DMS53 treated with DMSO at 0.1 percent for 48 hours (cell line): ENCODE measurements around the gene CD79A.

Experiments used
- DNase-seq: peaks from one replicate; lab custom pipeline; 2025; ENCODE audit not compliant: unreplicated experiment; lab: John Stamatoyannopoulos, UW

Gene CD79A

DNA sequence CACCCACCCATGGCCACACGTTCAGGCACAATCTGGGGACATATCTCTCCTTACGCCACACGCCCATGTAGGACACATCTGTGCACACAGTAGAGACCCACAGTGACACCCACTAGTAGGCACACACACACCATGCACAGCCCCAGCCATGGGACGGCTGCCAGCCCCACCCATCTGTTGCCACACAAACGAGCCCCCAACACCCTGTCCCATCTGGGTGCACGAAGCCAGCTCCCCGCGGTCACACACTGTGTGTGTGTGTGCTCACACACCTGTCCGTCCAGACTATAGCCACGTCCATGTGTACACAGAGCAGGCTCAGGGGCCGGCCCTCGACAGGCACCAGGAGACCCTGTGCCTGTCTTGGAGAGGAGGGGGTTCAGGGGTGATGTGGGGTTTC lies 40.6 kb downstream of the CD79A start:
- DNase-seq: no peak

DNA sequence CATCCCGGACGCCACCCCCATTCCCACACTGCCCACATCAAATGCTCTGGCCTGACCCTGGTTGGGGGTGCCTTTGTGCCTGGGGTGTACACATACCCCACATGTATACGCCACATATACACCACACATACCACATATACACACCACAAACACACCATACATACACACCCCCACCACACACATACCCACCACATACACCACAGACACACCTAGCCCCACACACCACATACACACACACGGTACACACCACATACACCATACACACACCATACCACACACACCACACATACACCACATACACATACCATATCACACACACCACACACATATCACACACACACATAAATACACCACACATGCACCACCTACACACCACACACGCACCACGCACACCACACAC lies 41.0 kb downstream of the CD79A start:
- DNase-seq: no peak

DNA sequence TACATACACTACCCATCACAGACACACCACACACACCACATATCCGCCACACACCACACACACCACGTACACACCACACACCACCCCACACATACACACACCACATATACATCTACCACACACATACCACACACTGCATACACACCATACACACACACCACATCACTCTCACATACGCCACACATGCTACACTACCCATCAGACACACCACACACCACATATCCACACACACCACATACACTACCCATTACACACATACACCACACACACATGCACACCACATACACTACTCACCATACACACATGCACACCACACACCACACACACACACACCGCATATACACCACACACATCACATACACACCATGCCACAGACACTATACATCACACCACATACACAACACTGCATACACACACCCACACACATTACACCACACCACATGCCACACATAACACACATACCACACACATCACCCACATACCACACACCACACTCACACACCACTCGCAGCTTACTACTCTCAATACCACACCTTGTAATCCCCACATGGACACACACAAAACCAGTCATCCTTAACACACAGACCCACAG lies 41.7 kb downstream of the CD79A start:
- DNase-seq: no peak

GRCh38 chr19:41919948-41920712 lies 43.1 kb downstream of the CD79A start:
- no peak for DNase-seq

DNA sequence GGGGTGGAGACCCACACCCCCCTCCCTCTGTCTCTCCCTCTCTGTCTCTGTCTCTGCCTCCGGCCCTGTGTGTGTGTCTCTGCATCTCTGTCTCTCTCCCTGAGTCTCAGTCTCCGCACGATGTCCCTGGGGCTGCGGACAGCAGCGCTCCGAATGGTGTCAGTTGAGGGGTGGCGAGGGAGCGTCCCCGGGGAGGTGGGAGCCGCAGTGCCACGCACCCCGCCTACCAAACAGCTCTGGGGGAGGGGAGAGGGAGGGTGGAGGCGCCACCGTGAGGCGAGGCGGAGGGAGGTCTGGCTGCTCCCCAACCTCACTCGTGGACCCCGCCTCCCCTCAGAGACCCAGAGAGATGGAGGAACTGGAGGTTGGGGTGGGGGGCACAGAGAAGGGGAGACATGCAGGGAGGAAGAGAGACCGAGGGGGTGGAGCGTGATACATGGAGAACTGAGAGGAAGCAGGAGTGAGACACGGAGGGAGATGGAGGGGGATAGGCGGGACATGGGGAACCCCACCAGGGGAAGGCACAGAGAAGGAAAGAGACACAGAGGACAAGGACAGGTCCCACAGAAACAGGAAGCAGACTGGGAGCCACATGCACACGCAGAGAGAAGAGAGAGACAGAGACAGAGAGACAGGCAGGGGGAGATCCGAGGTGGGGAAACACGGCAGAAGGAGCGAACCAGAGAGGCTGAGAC lies 44.0 kb downstream of the CD79A start:
- no peak for DNase-seq

DNA sequence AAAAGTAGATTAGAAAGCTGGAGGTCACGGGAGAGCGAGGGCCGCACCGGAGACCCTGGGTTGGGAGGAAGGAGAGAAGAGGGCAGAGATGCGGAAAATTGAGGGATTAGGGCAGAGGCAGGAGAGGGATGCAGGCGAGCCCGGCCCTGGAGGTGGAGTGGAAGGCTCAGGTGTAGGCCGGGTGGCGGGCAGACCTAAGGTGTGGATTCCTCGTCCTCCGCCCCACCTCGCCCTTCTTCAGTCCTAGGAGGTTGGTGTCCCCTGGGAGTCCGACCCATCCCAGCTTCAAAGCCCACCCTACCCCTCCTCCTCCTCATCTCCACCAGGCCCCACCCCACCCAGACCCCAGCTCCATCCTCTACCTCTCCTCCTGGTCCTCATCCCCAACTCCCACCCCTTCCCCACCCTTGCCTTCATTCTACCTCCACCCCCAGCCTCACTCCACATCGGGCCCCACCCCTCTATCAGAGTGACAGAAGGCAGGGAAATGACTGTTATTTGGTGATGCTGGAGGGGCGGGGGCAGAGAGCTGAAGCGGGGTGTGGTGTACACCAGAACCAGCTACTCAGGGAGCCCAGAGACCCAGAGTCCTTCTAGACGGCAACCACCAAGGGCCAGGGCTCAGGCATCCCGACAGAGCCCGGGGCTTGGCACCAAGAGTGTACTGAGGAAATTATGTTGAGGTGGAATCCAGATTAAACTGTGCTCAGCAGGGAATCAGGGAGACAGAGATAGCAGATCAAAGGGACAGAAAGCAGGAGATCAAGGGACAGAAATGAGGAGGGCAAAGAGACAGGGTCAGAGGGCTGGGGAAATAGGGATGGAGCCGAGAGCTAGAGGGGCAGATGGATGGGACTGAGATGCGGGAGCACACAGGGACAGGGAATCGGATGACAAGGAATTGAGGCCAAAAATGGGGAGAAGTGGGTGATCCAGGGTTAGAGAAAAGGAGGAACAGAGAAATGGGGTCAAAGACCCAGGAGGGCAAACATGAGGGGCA lies 44.8 kb downstream of the CD79A start:
- DNase-seq: no peak

GRCh38 chr19:41922585-41922984 lies 45.5 kb downstream of the CD79A start:
- no peak for DNase-seq

DNA sequence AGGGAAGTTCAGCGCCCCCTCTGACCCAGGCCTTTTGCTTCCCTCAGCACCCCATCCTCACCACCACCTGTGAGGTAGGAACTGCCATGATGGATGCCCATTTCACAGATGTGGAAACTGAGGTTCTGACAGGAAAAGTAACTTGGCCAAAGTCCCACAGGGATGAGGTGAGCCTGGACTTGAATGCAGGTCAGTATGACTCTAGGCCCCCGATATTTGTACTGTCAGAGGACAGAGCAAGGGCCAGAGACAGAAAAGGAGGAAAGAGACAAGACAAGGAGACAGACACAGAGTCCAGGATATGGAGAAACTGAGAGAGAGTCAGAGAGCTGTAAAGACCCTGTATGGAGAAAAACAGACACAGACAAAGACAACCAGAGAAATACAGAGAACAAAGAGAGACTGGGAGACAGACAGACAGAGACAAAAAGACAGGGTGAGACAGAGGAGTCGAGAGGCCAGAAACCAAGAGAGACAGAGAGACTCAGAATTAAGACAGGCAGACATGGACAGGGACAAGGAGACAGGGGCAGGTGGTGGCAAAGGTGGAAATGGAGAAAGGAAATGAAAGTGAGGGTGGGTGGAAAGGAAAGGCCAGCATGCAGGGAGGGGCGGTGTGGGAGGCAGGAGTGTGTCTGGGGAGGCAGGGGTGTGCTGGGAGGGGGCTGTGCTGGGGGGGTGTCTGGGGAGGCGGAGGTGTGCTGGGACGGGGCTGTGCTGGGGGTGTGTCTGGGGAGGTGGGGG lies 46.1 kb downstream of the CD79A start:
- no peak for DNase-seq

- no peak for DNase-seq
These were observed 47.4 kb downstream of the CD79A start for GRCh38 chr19:41924151-41925145.

DNA sequence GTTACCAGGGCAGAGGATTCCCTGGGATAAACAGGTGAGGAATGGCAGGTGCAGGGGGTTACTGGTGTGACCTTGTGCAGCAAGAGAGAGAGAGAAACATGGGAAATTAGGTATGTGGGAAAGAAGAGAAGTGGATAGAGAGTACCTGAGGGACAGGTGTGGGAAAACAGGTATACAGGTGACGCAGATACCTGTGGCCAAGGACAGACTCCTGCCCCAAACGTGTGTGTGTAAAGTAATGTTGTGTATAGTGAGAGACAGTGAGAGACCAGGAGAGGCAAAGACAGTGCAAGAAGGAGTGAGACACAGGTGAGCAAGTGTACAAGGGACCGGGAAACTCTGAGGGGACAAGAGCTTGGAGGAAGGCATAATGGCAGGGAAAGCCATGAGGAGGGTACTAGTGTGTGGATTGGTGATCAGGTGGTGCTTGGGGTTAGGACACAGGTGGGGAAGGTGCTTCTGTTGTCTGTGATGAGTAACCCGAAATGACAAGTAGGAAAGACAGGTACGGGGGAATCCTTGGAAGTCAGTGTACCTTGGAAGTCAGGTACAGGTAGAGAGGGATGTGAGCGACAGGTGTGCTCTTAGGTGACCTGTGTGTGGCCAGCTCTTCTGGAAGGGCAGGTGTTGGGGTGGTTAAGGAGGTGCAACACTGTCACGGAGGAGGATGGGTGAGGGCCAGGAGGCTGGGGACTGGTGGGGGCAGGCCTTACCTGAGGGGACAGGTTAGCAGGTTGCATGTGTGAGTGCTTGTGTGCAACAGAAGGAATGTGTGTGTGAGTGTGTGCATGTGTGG lies 48.3 kb downstream of the CD79A start:
- peak; percentile 61 for DNase-seq

GRCh38 chr19:41926028-41926762 lies 49.1 kb downstream of the CD79A start:
- DNase-seq: no peak

GRCh38 chr19:41926763-41927496 lies 49.9 kb downstream of the CD79A start:
- no peak for DNase-seq

GRCh38 chr19:41927497-41928192 lies 50.6 kb downstream of the CD79A start:
- DNase-seq: no peak

DNA sequence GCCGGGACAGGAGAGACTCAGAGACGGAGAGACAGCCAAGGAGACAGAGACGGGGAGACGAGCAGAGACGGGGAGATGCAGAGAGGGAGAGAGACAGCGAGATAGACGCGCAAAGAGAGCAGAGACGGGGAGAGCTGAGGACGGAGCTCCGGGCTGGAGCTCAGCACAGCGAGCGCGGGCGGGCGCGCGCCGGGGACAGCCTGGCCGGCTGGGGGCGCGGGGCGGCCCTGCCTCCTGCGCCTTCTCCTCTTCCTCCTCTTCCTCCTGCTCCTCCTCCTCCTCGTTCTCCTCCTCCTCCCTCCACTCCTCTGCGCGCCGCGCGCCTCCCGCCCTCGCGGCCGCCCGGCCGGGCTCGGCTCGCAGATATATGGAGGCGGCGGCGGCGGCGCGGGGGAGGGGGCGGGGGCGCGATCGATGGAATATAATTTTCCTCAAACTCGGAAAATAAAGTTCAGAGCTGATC lies 51.2 kb downstream of the CD79A start, which contains the start of gene ERFL:
ERFL (minus strand) TSS at position 229 of the 463 bp plus-strand sequence. CDS start 15,530 bp downstream, outside the sequence.
- no peak for DNase-seq

- peak; percentile 29 for DNase-seq
These were observed 51.9 kb downstream of the CD79A start for GRCh38 chr19:41928754-41929535.
